NCI-H526 treated with DMSO at 0.1 percent for 48 hours (cell line): ENCODE results near the gene F5.
"Not testable (repeated sequence)": the region's sequence is repeated elsewhere in the genome, so short reads cannot be mapped to it uniquely, and the experiment has no call there.

ENCODE experiments used
- DNase-seq: peaks from one replicate; lab custom pipeline; 2025; lab: John Stamatoyannopoulos, UW

Gene F5

GRCh38 chr1:169508432-169509338 is 77.6 kb downstream of the F5 start:
- no peak for DNase-seq

GRCh38 chr1:169507413-169507812 is 78.9 kb downstream of the F5 start:
- no peak for DNase-seq

- not testable (repeated sequence) for DNase-seq
These were observed 82.7 kb downstream of the F5 start for GRCh38 chr1:169503601-169504000.

- DNase-seq, result no peak
These were observed 86.5 kb downstream of the F5 start for GRCh38 chr1:169499807-169500206.

- no peak for DNase-seq
These were observed 89.0 kb downstream of the F5 start for GRCh38 chr1:169497317-169497716.

GRCh38 chr1:169495916-169496315 is 90.4 kb downstream of the F5 start:
- DNase-seq, result no peak

- DNase-seq, result no peak
These were observed 91.1 kb downstream of the F5 start for GRCh38 chr1:169495046-169495775.

- DNase-seq, result no peak
These were observed 91.9 kb downstream of the F5 start for GRCh38 chr1:169494343-169494742.

GRCh38 chr1:169493251-169493650 is 93.0 kb downstream of the F5 start:
- DNase-seq, result no peak

GRCh38 chr1:169491845-169492281 is 94.4 kb downstream of the F5 start:
- DNase-seq, result no peak

GRCh38 chr1:169488157-169488556 is 98.1 kb downstream of the F5 start:
- DNase-seq, result no peak

- DNase-seq, result no peak
These were observed 98.7 kb downstream of the F5 start for GRCh38 chr1:169487561-169487960.

GRCh38 chr1:169487133-169487532 is 99.1 kb downstream of the F5 start:
- DNase-seq, result no peak

GRCh38 chr1:169486281-169487051 is 99.8 kb downstream of the F5 start:
- no peak for DNase-seq

- DNase-seq, result peak; percentile 100
These were observed 100.6 kb downstream of the F5 start, which contains the start of gene SLC19A2 for GRCh38 chr1:169485431-169486280. Gene SLC19A2, minus strand, starts transcription at chr1:169485944. Its CDS starts 178 bp downstream, at chr1:169485766.

GRCh38 chr1:169484683-169485430 is 101.4 kb downstream of the F5 start:
- peak; percentile 72 for DNase-seq

GRCh38 chr1:169484101-169484500 is 102.2 kb downstream of the F5 start:
- no peak for DNase-seq

- peak; percentile 35 for DNase-seq
These were observed 102.7 kb downstream of the F5 start for GRCh38 chr1:169483500-169483966.

GRCh38 chr1:169479363-169480066 is 106.8 kb downstream of the F5 start:
- no peak for DNase-seq
